H1 (cell line): ENCODE results near the gene GPR52. TPM values are rescaled to one million over a fixed set of nuclear protein-coding genes. Genes with fewer than 3 reads are reported as not detected.

Experiments
- CTCF ChIA-PET: fragments of 300-600 bp; sonication (Branson Sonifier 250); formaldehyde crosslinking; loops from one replicate; lab custom pipeline; 2021; ENCODE audit not compliant: partially characterized antibody; lab: Charles Lee
- POLR2A ChIA-PET: fragments of 300-600 bp; sonication (Branson Sonifier 250); formaldehyde crosslinking; loops from one replicate; lab custom pipeline; 2021; ENCODE audit warnings: inconsistent platforms; ENCODE audit not compliant: partially characterized antibody; lab: Charles Lee
- DNase-seq, 2 experiments: peaks; one replicate each; pipeline versions ENCODE4 v3.0.0 to v3.0.0-alpha.2; 2010 to 2022; ENCODE audit warnings: low spot score in 2 of 2, low read depth in 1 of 2, mixed read lengths in 1 of 2
- FAIRE-seq: peaks from 2 replicates; lab custom pipeline; 2011; peaks lifted over from hg19 to GRCh38; lab: Jason Lieb, UNC
- H2AFZ ChIP-seq: 2 replicates; pipeline ENCODE4 v1.8.1; 2012; ENCODE audit warnings: low read length, inconsistent platforms
- H2AK5ac ChIP-seq: 2 replicates; pipeline ENCODE4 v1.6.1; 2013; ENCODE audit warnings: low read depth, low read length
- H2BK120ac ChIP-seq: replicated peaks from 2 replicates; pipeline ENCODE3; 2013; ENCODE audit warnings: low read depth, low read length, inconsistent platforms
- H2BK12ac ChIP-seq: 2 replicates; pipeline ENCODE4 v1.6.1; 2013; ENCODE audit warnings: low read depth, low read length
- H2BK15ac ChIP-seq: 2 replicates; pipeline ENCODE4 v1.6.1; 2013; ENCODE audit warnings: low read length
- H2BK20ac ChIP-seq: 2 replicates; pipeline ENCODE4 v1.6.1; 2013; ENCODE audit warnings: low read length
- H2BK5ac ChIP-seq: 2 replicates; pipeline ENCODE4 v1.6.1; 2013; ENCODE audit warnings: low read depth, low read length
- H3K14ac ChIP-seq: 2 replicates; pipeline ENCODE4 v1.6.1; 2013; ENCODE audit warnings: inconsistent platforms; ENCODE audit not compliant: insufficient read length
- H3K18ac ChIP-seq: 2 replicates; pipeline ENCODE4 v1.6.1; 2013; ENCODE audit warnings: low read length; ENCODE audit errors: extremely low read depth
- H3K23ac ChIP-seq: 2 replicates; pipeline ENCODE4 v1.6.1; 2013; ENCODE audit warnings: inconsistent platforms; ENCODE audit not compliant: insufficient read length
- H3K23me2 ChIP-seq: 2 replicates; pipeline ENCODE4 v1.6.1; 2013; ENCODE audit warnings: low read depth, low read length
- H3K27ac ChIP-seq: 2 replicates; pipeline ENCODE4 v1.6.1; 2011; ENCODE audit warnings: low read depth, low read length, inconsistent platforms
- H3K27me3 ChIP-seq, 4 experiments: replicated peaks in 1 of 4; 1 replicate in 1 of 4; 2 replicates in 3 of 4; pipeline versions ENCODE4 v1.6.1 to v1.8.1; 2011 to 2013; ENCODE audit warnings: low read length in 3 of 4, mild to moderate bottlenecking in 3 of 4, inconsistent platforms in 2 of 4, mixed read lengths in 2 of 4, moderate library complexity in 1 of 4; ENCODE audit not compliant: control insufficient read depth in 3 of 4, insufficient read depth in 3 of 4; ENCODE audit errors: extremely low read depth in 1 of 4
- H3K36me3 ChIP-seq, 4 experiments: 2 replicates each; pipeline versions ENCODE4 v1.6.1 to v1.8.1; 2011 to 2013; ENCODE audit warnings: mild to moderate bottlenecking in 4 of 4, low read length in 3 of 4, moderate library complexity in 2 of 4, control low read depth in 1 of 4, inconsistent platforms in 1 of 4; ENCODE audit not compliant: insufficient read depth in 4 of 4, control insufficient read depth in 2 of 4
- H3K4ac ChIP-seq: replicated peaks from 2 replicates; pipeline ENCODE3; 2013; ENCODE audit warnings: low read length, low read depth, mixed read lengths, inconsistent platforms; ENCODE audit not compliant: insufficient read length
- H3K4me1 ChIP-seq, 4 experiments: replicated peaks in 1 of 4; 1 replicate in 1 of 4; 2 replicates in 3 of 4; pipeline versions ENCODE4 v1.6.1 to v1.8.1; 2011 to 2013; ENCODE audit warnings: low read length in 3 of 4, inconsistent platforms in 2 of 4, mixed read lengths in 1 of 4; ENCODE audit not compliant: insufficient read depth in 4 of 4, control insufficient read depth in 3 of 4
- H3K4me2 ChIP-seq, 2 experiments: 2 replicates each; pipeline versions ENCODE4 v1.6.1 to v1.8.1; 2011 to 2013; ENCODE audit warnings: low read depth in 2 of 2, low read length in 2 of 2, control low read depth in 1 of 2, inconsistent platforms in 1 of 2, mild to moderate bottlenecking in 1 of 2; ENCODE audit not compliant: insufficient read depth in 1 of 2
- H3K4me3 ChIP-seq, 4 experiments: fragments of 200-600, 300-600 bp in 1 of 4; sonication (generic), shearing (Covaris generic), sonication (Bioruptor Twin) in 1 of 4; 2 replicates each; pipeline versions ENCODE4 v1.5.1 to v1.8.1; 2011 to 2016; ENCODE audit warnings: low read length in 4 of 4, low read depth in 3 of 4, control low read depth in 2 of 4, inconsistent platforms in 2 of 4, mild to moderate bottlenecking in 2 of 4, mixed read lengths in 1 of 4, moderate library complexity in 1 of 4; ENCODE audit not compliant: insufficient read depth in 2 of 4; ENCODE audit errors: extremely low read depth in 1 of 4
- H3K56ac ChIP-seq: replicated peaks from 2 replicates; pipeline ENCODE3; 2013; ENCODE audit warnings: low read depth, mild to moderate bottlenecking, mixed read lengths, low read length, inconsistent platforms; ENCODE audit not compliant: insufficient read length
- H3K79me1 ChIP-seq: 2 replicates; pipeline ENCODE4 v1.6.1; 2013; ENCODE audit warnings: low read depth, low read length, control low read depth
- H3K79me2 ChIP-seq, 2 experiments: 2 replicates each; pipeline versions ENCODE4 v1.6.1 to v1.8.1; 2012 to 2013; ENCODE audit warnings: low read length in 2 of 2, mild to moderate bottlenecking in 2 of 2, inconsistent platforms in 1 of 2; ENCODE audit not compliant: insufficient read depth in 2 of 2, control insufficient read depth in 1 of 2
- H3K9ac ChIP-seq, 4 experiments: replicated peaks in 1 of 4; 1 replicate in 1 of 4; 2 replicates in 3 of 4; pipeline versions ENCODE4 v1.6.1 to v1.8.1; 2011 to 2013; ENCODE audit warnings: low read depth in 3 of 4, low read length in 3 of 4, control low read depth in 2 of 4, mild to moderate bottlenecking in 2 of 4, moderate library complexity in 2 of 4, inconsistent platforms in 1 of 4; ENCODE audit errors: extremely low read depth in 1 of 4
- H3K9me3 ChIP-seq, 2 experiments: 2 replicates each; pipeline versions ENCODE4 v1.6.1 to v1.8.1; 2012 to 2013; ENCODE audit warnings: mild to moderate bottlenecking in 2 of 2, moderate library complexity in 2 of 2, control low read depth in 1 of 2, inconsistent platforms in 1 of 2, low read depth in 1 of 2, low read length in 1 of 2, mixed read lengths in 1 of 2; ENCODE audit not compliant: insufficient read depth in 2 of 2
- H4K20me1 ChIP-seq, 2 experiments: replicated peaks in 1 of 2; 2 replicates each; pipeline versions ENCODE3 to v1.8.1; 2011 to 2013; ENCODE audit warnings: inconsistent platforms in 2 of 2, low read length in 2 of 2, mild to moderate bottlenecking in 1 of 2; ENCODE audit not compliant: insufficient read depth in 2 of 2, control insufficient read depth in 1 of 2
- H4K5ac ChIP-seq: 2 replicates; pipeline ENCODE4 v1.6.1; 2013; ENCODE audit warnings: low read length, low read depth, mixed read lengths, inconsistent platforms; ENCODE audit not compliant: insufficient read length
- H4K8ac ChIP-seq: 2 replicates; pipeline ENCODE4 v1.8.0; 2013; ENCODE audit warnings: mild to moderate bottlenecking, moderate library complexity, low read length, inconsistent platforms; ENCODE audit not compliant: insufficient read depth; ENCODE audit errors: extremely low read depth
- H4K91ac ChIP-seq: replicated peaks from 2 replicates; pipeline ENCODE3; 2013; ENCODE audit warnings: low read length, mixed read lengths, inconsistent platforms; ENCODE audit not compliant: insufficient read length
- CEBPB ChIP-seq: IDR thresholded peaks from 2 replicates; pipeline ENCODE4 v1.6.1; 2012; ENCODE audit warnings: low read depth, low read length
- E2F6 ChIP-seq: IDR thresholded peaks from 2 replicates; pipeline ENCODE4 v1.6.1; 2012; ENCODE audit warnings: inconsistent platforms
- KDM4A ChIP-seq: IDR thresholded peaks from one replicate; pipeline ENCODE4 v1.7.1; 2012; ENCODE audit warnings: low read depth, mild to moderate bottlenecking, moderate library complexity, low read length, inconsistent platforms; ENCODE audit not compliant: severe bottlenecking
- KDM5A ChIP-seq: fragments of 200-600 bp; IDR thresholded peaks from 2 replicates; pipeline ENCODE4 v1.7.1; 2012; ENCODE audit warnings: mild to moderate bottlenecking, low read length, inconsistent platforms, mixed read lengths
- NANOG ChIP-seq: IDR thresholded peaks from 2 replicates; pipeline ENCODE4 v1.6.1; 2011; ENCODE audit warnings: low read length, low read depth, mild to moderate bottlenecking, inconsistent platforms; ENCODE audit not compliant: insufficient read depth, poor library complexity, severe bottlenecking
- RBBP5 ChIP-seq: IDR thresholded peaks from 2 replicates; pipeline ENCODE4 v1.7.1; 2012; ENCODE audit warnings: low read depth, mild to moderate bottlenecking, inconsistent platforms, low read length, moderate library complexity, borderline replicate concordance
- RNF2 ChIP-seq: fragments of 200-900, 300-1000 bp; sonication (generic); IDR thresholded peaks from 2 replicates; pipeline ENCODE4 v1.7.1; 2016; ENCODE audit warnings: borderline replicate concordance, low read depth, mild to moderate bottlenecking, antibody characterized with exemption, low read length; ENCODE audit not compliant: poor library complexity, severe bottlenecking; ENCODE audit errors: missing control alignments
- SIN3A ChIP-seq, 2 experiments: IDR thresholded peaks in 1 of 2; conservative IDR thresholded peaks in 1 of 2; 2 replicates each; pipeline ENCODE4 v1.6.1; 2011 to 2012; ENCODE audit warnings: low read length in 2 of 2, improper control_type of control experiment in 1 of 2, low read depth in 1 of 2, mild to moderate bottlenecking in 1 of 2
- SIX5 ChIP-seq: IDR thresholded peaks from 2 replicates; pipeline ENCODE4 v1.6.1; 2011; ENCODE audit warnings: mild to moderate bottlenecking, low read depth, low read length
- SP1 ChIP-seq: IDR thresholded peaks from 2 replicates; pipeline ENCODE4 v1.6.1; 2011; ENCODE audit warnings: low read depth, low read length
- SP4 ChIP-seq: IDR thresholded peaks from 2 replicates; pipeline ENCODE4 v1.6.1; 2012; ENCODE audit warnings: low read length, inconsistent platforms
- TBP ChIP-seq: IDR thresholded peaks from 2 replicates; pipeline ENCODE4 v1.6.1; 2011; ENCODE audit warnings: low read depth, low read length, improper control_type of control experiment
- TCF12 ChIP-seq: IDR thresholded peaks from 2 replicates; pipeline ENCODE4 v1.6.1; 2011; ENCODE audit warnings: low read depth, mild to moderate bottlenecking, low read length
- WGBS, 2 experiments: shearing (Covaris generic) in 1 of 2; methylation state at CpG; one replicate each; pipeline versions ENCODE4 v1.1.6 to v1.1.7; 2013 to 2015; ENCODE audit warnings: low lambda C conversion rate in 2 of 2, mixed read lengths in 2 of 2, inconsistent platforms in 1 of 2, low coverage in 1 of 2, missing lambda C conversion rate in 1 of 2; ENCODE audit not compliant: insufficient replicate concordance in 2 of 2, insufficient coverage in 1 of 2, insufficient read length in 1 of 2; ENCODE audit errors: extremely low coverage in 1 of 2, missing lambda C conversion rate in 1 of 2; 5-methylcytosine and 5-hydroxymethylcytosine counted together
- polyA plus RNA-seq, 7 experiments: library from polyadenylated mRNA; depleted of rRNA in 3 of 7; stranded (reverse) in 5 of 7; unstranded in 2 of 7; fragments of >200 nt in 5 of 7; fragments of 200-250 nt in 2 of 7; gene quantifications; 1 replicate in 5 of 7; 2 replicates in 1 of 7; 4 replicates in 1 of 7; pipeline versions ENCODE4 v1.2.1 to v1.2.3, GENCODE V29; 2011 to 2013; ENCODE audit warnings: missing spikeins in 2 of 7, mixed read lengths in 2 of 7
- total RNA-seq: library from RNA; stranded (reverse); fragmentation: NEBNext Ultra II Directional; extraction: Animal tissue kit (Norgen Biotek cat#: 25700); gene quantifications from 2 replicates; pipeline ENCODE4 v1.2.1, GENCODE V29; 2021

Gene GPR52
- total and polyA plus RNA-seq, 2 of the 8 experiments (the other 6 are each of a cell fraction or from before 2014, with no cell fraction given): 0.24 to 0.63 TPM

GRCh38 chr1:174448531-174448883, 743 bp downstream of the GPR52 start:
- H2AK5ac ChIP-seq: no peak overlapping the region
- H3K9ac ChIP-seq: no peak overlapping the region
- no peaks in the 10 kb centered on the region for H3K23me2 ChIP-seq
- no peak overlapping the region for H3K14ac ChIP-seq
- H2AFZ ChIP-seq: no peak overlapping the region
- H3K79me2 ChIP-seq: no peaks in the 10 kb centered on the region
- no peak overlapping the region for H2BK20ac ChIP-seq
- H3K79me1 ChIP-seq: no peaks in the 10 kb centered on the region
- H2BK12ac ChIP-seq: no peak overlapping the region
- H3K9me3 ChIP-seq: no peaks in the 10 kb centered on the region
- H3K36me3 ChIP-seq: no peaks in the 10 kb centered on the region
- H3K27ac ChIP-seq: no peak overlapping the region
- H2BK5ac ChIP-seq: no peak overlapping the region
- H2BK120ac ChIP-seq: no peak overlapping the region
- no peak overlapping the region for H3K56ac ChIP-seq
- no peaks in the 10 kb centered on the region for H4K20me1 ChIP-seq
- 82% methylated on average over 5 of the region's 5 CpGs; no CpG with 5 or more reads in 1 of the 2 experiments for WGBS, 2 experiments
- ChIA-PET POLR2A (no interaction called here), CTCF (interaction anchor here (0.9 kb wide), 1 partner anchor 290 kb away, joined by 4 read pairs; no protein-coding TSS in a partner anchor)
- no peak overlapping the region for H3K4ac ChIP-seq
- H3K4me3 ChIP-seq: no peak overlapping the region
- H2BK15ac ChIP-seq: no peak overlapping the region
- no peak overlapping the region for H3K18ac ChIP-seq
- peaks cover 0 to 6% (median 3%) of the 10 kb centered on the region in 4 experiments; a peak in 1 of 7 replicates for H3K4me1 ChIP-seq
- H3K4me2 ChIP-seq: no peak overlapping the region
- DNase-seq (no peak), FAIRE-seq (no peak)
- H3K23ac ChIP-seq: no peak overlapping the region
- H4K8ac ChIP-seq: no peak overlapping the region
- no peaks in the 10 kb centered on the region for H3K27me3 ChIP-seq
- no peak overlapping the region for H4K5ac ChIP-seq
- no peak overlapping the region for H4K91ac ChIP-seq
- TF ChIP-seq SP1: no peak
- TF ChIP-seq TCF12: no peak
- TF ChIP-seq KDM5A: no peak
- TF ChIP-seq CEBPB: no peak
- TF ChIP-seq TBP: no peak
- no peak for TF ChIP-seq RBBP5
- no peak for TF ChIP-seq SP4
- TF ChIP-seq SIX5: no peak
- TF ChIP-seq SIN3A (conservative IDR thresholded peaks at IDR 0.05 in 1 of 2, IDR thresholded peaks at IDR 0.05 in 1 of 2; ENCODE audit: low read depth in 1 of 2, low read length in 2 of 2): no peak
- TF ChIP-seq KDM4A: no peak
- TF ChIP-seq RNF2: no peak
- TF ChIP-seq E2F6: no peak
- TF ChIP-seq NANOG: no peak
